ENCODE measurements around the gene PLXNC1. TPM values are rescaled to one million over a fixed set of nuclear protein-coding genes. Genes with fewer than 3 reads are reported as not detected.
A peak's percentile ranks its signal among the peaks of the same experiment; 100 is the strongest.

Gene PLXNC1
- total and polyA plus RNA-seq, 8 donors, result 7.3 to 55.9 (median 11.1) TPM

DNA sequence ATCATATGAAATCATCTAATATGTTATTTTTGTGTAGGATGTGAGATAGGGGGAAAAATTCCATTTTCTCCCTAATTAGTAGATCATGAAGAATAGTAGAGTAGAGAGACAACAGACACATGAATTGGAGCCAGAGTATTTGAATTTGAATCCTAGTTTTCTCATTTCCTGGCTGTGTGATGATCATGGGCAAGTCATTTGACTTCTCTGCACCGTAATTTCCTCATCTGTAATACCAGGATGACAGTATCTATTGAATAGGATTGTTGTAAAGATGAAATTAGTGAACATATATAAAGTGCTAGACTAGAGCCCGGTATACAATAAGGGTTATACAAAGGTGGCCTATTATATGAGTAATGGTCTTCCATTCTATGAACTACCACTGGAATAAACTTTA lies 32.2 kb upstream of the PLXNC1 start:
- Histone ChIP-seq H3K9me3 (no peaks in the 10 kb centered on the region), H3K4me3 (no peak overlapping the region), H3K27me3 (no peaks in the 10 kb centered on the region), H3K27ac (no peak overlapping the region), H3K36me3 (no peaks in the 10 kb centered on the region), H3K4me1 (peaks cover 0 to 7% of the 10 kb centered on the region in 2 donors)
- ATAC-seq, result no peak
- no peak for DNase-seq
- intact Hi-C loops (cut with DNase I), result no loop called here
- TF ChIP-seq, protein P1, sequence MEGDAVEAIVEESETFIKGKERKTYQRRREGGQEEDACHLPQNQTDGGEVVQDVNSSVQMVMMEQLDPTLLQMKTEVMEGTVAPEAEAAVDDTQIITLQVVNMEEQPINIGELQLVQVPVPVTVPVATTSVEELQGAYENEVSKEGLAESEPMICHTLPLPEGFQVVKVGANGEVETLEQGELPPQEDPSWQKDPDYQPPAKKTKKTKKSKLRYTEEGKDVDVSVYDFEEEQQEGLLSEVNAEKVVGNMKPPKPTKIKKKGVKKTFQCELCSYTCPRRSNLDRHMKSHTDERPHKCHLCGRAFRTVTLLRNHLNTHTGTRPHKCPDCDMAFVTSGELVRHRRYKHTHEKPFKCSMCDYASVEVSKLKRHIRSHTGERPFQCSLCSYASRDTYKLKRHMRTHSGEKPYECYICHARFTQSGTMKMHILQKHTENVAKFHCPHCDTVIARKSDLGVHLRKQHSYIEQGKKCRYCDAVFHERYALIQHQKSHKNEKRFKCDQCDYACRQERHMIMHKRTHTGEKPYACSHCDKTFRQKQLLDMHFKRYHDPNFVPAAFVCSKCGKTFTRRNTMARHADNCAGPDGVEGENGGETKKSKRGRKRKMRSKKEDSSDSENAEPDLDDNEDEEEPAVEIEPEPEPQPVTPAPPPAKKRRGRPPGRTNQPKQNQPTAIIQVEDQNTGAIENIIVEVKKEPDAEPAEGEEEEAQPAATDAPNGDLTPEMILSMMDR (IDR thresholded peaks at IDR 0.05), result no peak

DNA sequence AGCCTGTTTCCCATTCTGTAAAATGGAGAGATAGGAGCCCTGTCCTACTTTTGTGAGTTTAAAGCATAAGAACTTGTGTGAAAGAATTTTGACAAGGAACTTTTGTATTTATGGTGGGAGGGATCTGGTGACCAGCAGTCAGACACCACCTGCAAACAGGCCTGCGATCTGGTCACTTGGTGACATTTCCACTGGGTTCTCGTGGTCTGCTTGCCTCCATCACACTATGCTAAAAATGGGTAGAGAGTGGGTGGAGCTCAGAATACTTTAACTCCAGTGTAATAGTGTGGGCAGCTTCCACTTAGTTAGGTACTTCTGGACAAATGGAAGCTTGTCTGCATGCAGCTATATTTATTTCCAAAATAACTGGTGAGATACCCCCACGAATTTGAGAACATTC lies 26.5 kb upstream of the PLXNC1 start:
- ATAC-seq (no peak), DNase-seq (no peak)
- no peaks in the 10 kb centered on the region for H3K27me3 ChIP-seq
- peaks cover 0 to 45% of the 10 kb centered on the region in 2 donors for H3K4me1 ChIP-seq
- no peaks in the 10 kb centered on the region for H3K9me3 ChIP-seq
- TF ChIP-seq, protein P1 (IDR thresholded peaks at IDR 0.05), result no peak
- intact Hi-C loops (cut with DNase I), result no loop called here
- no peaks in the 10 kb centered on the region for H3K36me3 ChIP-seq
- no peak overlapping the region for H3K4me3 ChIP-seq
- H3K27ac ChIP-seq, result no peak overlapping the region

DNA sequence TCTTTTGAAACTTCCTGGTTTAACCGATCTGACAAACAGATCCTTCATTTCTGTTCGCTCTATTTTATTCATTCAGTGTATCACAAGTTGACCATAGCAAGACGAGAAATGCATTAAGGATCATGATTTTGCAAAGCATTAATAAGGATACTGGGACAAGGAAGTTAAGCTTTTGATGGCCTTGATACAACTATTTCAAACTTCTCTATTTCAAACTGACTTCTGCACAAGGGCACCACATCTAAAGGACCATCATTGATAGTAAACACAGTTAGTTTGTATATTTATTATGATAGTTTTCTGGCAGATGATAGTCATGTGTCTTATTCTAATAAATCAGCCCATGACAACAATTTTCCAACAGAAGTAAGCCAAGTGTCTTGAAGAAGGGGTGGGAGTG lies 25.8 kb upstream of the PLXNC1 start:
- DNase-seq (no peak), ATAC-seq (no peak)
- peak overlapping the region in 1 of 2 donors; percentile 80 for H3K27ac ChIP-seq
- H3K36me3 ChIP-seq, result no peaks in the 10 kb centered on the region
- H3K9me3 ChIP-seq, result no peaks in the 10 kb centered on the region
- no peaks in the 10 kb centered on the region for H3K27me3 ChIP-seq
- peaks cover 0 to 51% of the 10 kb centered on the region in 2 donors for H3K4me1 ChIP-seq
- no peak overlapping the region for H3K4me3 ChIP-seq
- intact Hi-C loops (cut with DNase I), result no loop called here
- TF ChIP-seq, protein P1 (IDR thresholded peaks at IDR 0.05), result no peak

DNA sequence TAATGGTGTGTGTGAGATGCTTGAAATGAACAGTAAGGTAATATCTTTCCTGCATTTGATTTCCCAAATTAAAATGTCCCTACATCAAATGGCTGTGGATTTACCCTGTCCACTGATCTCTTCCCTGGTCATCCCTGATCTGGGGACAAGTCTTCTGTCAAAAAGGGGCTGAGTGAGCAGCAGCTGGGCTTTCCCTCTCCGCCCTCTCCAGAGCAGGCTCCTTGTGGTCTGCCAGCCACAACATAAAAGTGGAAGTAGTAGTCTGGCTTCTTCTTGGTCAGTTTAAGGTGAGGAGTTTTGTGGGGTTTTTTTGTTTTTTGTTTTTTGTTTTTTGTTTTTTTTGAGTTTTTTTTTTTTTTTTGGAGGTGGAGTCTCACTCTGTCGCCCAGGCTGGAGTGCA lies 25.2 kb upstream of the PLXNC1 start:
- intact Hi-C loops (cut with DNase I), result no loop called here
- peak overlapping the region in 1 of 2 donors; percentile 80 for H3K27ac ChIP-seq
- peaks cover 0 to 52% of the 10 kb centered on the region in 2 donors for H3K4me1 ChIP-seq
- TF ChIP-seq, protein P1 (IDR thresholded peaks at IDR 0.05), result no peak
- ATAC-seq (peak; percentile 38), DNase-seq (no peak)
- no peak overlapping the region for H3K4me3 ChIP-seq
- H3K9me3 ChIP-seq, result no peaks in the 10 kb centered on the region
- H3K27me3 ChIP-seq, result no peaks in the 10 kb centered on the region
- no peaks in the 10 kb centered on the region for H3K36me3 ChIP-seq

DNA sequence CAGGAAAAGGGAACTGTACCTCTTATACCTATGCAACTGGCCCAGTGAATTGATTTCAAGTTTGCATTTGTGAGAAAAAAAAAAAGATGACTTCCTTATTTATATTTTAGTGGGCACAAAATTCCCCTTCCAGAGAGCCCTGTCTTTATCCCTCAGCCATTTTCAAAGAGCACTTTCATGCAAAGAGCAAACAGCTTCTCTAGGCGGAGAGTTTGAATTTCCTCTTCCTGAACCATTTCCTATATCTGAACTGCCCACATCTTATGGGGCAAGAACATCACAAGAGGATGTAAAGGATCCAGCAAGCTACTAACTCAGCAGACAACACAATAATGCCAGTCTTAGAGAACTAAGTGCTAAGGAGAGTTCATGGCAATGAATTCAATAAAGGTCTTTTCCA lies 22.3 kb upstream of the PLXNC1 start:
- TF ChIP-seq, protein P1 (IDR thresholded peaks at IDR 0.05), result no peak
- Histone ChIP-seq H3K4me1 (peaks cover 0 to 52% of the 10 kb centered on the region in 2 donors), H3K27ac (peak overlapping the region in 1 of 2 donors; percentile 80), H3K9me3 (no peaks in the 10 kb centered on the region), H3K27me3 (no peaks in the 10 kb centered on the region), H3K36me3 (no peaks in the 10 kb centered on the region), H3K4me3 (no peak overlapping the region)
- DNase-seq (no peak), ATAC-seq (peak; percentile 56)
- intact Hi-C loops (cut with DNase I), result no loop called here
